Ovary (tissue), 3 donors: Measurements from ENCODE around the gene PBX1.

Experiments
- EP300 ChIP-seq: sonication (generic); formaldehyde crosslinking; IDR thresholded peaks from one replicate; pipeline ENCODE4 v1.6.1; 2017; ENCODE audit warnings: antibody characterized with exemption
- POLR2A ChIP-seq: fragments of 450-650 bp; IDR thresholded peaks from one replicate; pipeline ENCODE4 v1.6.1; 2017; ENCODE audit warnings: antibody characterized with exemption, mild to moderate bottlenecking, moderate library complexity
- TF ChIP-seq, protein P1 (sequence below), 3 donors: fragments of 450-650 bp in 2 of 3; fragments of 200-600 bp in 1 of 3; IDR thresholded peaks; one replicate each; pipeline versions ENCODE4 v1.5.1 to v1.8.0; 2016 to 2022; ENCODE audit warnings: antibody characterized with exemption in 3 of 3, mild to moderate bottlenecking in 1 of 3
- donor health status: DM: no; HTN: no; CAD: no.

DNA sequence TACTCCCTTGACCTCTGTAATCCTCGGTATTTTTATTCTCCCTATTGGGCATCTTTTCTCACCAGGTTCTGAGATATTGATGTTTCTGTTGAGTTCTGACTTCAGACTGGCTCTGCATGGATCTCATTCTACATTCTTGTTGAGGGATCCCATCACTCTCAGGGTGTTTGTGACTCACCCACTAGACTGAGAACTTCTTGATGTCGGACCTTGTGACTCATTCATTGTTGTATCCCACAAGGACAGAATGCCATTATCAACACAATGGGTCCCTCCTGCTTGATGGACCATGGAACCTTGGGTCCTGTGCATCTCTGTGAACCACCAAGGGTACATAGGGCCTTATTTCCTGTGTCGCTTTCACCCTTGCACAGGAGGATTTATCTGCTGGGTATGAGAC is 174.1 kb downstream of the PBX1 start:
- no peak for TF ChIP-seq EP300
- TF ChIP-seq, protein P1, sequence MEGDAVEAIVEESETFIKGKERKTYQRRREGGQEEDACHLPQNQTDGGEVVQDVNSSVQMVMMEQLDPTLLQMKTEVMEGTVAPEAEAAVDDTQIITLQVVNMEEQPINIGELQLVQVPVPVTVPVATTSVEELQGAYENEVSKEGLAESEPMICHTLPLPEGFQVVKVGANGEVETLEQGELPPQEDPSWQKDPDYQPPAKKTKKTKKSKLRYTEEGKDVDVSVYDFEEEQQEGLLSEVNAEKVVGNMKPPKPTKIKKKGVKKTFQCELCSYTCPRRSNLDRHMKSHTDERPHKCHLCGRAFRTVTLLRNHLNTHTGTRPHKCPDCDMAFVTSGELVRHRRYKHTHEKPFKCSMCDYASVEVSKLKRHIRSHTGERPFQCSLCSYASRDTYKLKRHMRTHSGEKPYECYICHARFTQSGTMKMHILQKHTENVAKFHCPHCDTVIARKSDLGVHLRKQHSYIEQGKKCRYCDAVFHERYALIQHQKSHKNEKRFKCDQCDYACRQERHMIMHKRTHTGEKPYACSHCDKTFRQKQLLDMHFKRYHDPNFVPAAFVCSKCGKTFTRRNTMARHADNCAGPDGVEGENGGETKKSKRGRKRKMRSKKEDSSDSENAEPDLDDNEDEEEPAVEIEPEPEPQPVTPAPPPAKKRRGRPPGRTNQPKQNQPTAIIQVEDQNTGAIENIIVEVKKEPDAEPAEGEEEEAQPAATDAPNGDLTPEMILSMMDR (IDR thresholded peaks at IDR 0.05): no peak
- no peak for TF ChIP-seq POLR2A
